ENCODE results near the gene LITAF.
"Not testable (repeated sequence)": the region's sequence is repeated elsewhere in the genome, so short reads cannot be mapped to it uniquely, and the experiment has no call there.

The LITAF gene

GRCh38 chr16:11597235-11598095 is 10.7 kb upstream of the LITAF start:
- no peak for DNase-seq (ENCODE audit: low read depth)

- no peak for DNase-seq (ENCODE audit: low read depth)
These were observed 10.0 kb upstream of the LITAF start for GRCh38 chr16:11596572-11597226.

- DNase-seq (ENCODE audit: low read depth), result no peak
These were observed 6.9 kb upstream of the LITAF start for GRCh38 chr16:11593581-11593980.

GRCh38 chr16:11593076-11593475 is 6.4 kb upstream of the LITAF start:
- not testable (repeated sequence) for DNase-seq (ENCODE audit: low read depth)

- not testable (repeated sequence) for DNase-seq (ENCODE audit: low read depth)
These were observed 4.9 kb upstream of the LITAF start for GRCh38 chr16:11591630-11592029.

- DNase-seq (ENCODE audit: low read depth), result no peak
These were observed 2.5 kb upstream of the LITAF start for GRCh38 chr16:11589198-11589550.

- no peak for DNase-seq (ENCODE audit: low read depth)
These were observed 1.8 kb upstream of the LITAF start for GRCh38 chr16:11588321-11589197.

GRCh38 chr16:11587643-11588247 is 1.0 kb upstream of the LITAF start:
- no peak for DNase-seq (ENCODE audit: low read depth)

GRCh38 chr16:11586378-11586855 is 302 bp downstream of the LITAF start:
- DNase-seq (ENCODE audit: low read depth), result no peak

GRCh38 chr16:11585460-11586377 is 1.0 kb downstream of the LITAF start:
- DNase-seq (ENCODE audit: low read depth), result no peak

- no peak for DNase-seq (ENCODE audit: low read depth)
These were observed 2.7 kb downstream of the LITAF start for GRCh38 chr16:11583889-11584565.

- DNase-seq (ENCODE audit: low read depth), result no peak
These were observed 3.6 kb downstream of the LITAF start for GRCh38 chr16:11583166-11583565.

- no peak for DNase-seq (ENCODE audit: low read depth)
These were observed 4.4 kb downstream of the LITAF start for GRCh38 chr16:11582157-11582814.

- DNase-seq (ENCODE audit: low read depth), result no peak
These were observed 5.0 kb downstream of the LITAF start for GRCh38 chr16:11581678-11582077.

- no peak for DNase-seq (ENCODE audit: low read depth)
These were observed 6.2 kb downstream of the LITAF start for GRCh38 chr16:11580451-11581086.

- not testable (repeated sequence) for DNase-seq (ENCODE audit: low read depth)
These were observed 9.4 kb downstream of the LITAF start for GRCh38 chr16:11577290-11577660.

- no peak for DNase-seq (ENCODE audit: low read depth)
These were observed 10.1 kb downstream of the LITAF start for GRCh38 chr16:11576427-11577289.

- no peak for DNase-seq (ENCODE audit: low read depth)
These were observed 11.5 kb downstream of the LITAF start for GRCh38 chr16:11575223-11575589.

Measured in stimulated activated CD8-positive, alpha-beta memory T cell treated with anti-CD3 and anti-CD28 coated beads, Interleukin-12 subunit alpha, Interleukin-12 subunit beta, amount 100 ng/mL, for 1 hour (primary cell).